Vagina (tissue), 2 donors: Measurements from ENCODE around the gene GABBR2.

Experiments
- CTCF ChIP-seq, 3 experiments: fragments of 450-650 bp in 2 of 3; fragments of 200-600 bp in 1 of 3; sonication (generic) in 1 of 3; IDR thresholded peaks; one replicate each; pipeline ENCODE4 v1.5.1; 2017 to 2019; ENCODE audit warnings: antibody characterized with exemption in 3 of 3, mild to moderate bottlenecking in 2 of 3, moderate library complexity in 2 of 3
- POLR2A ChIP-seq, 2 donors: fragments of 450-650 bp; IDR thresholded peaks; one replicate each; pipeline ENCODE4 v1.6.1; 2017; ENCODE audit warnings: antibody characterized with exemption in 2 of 2, mild to moderate bottlenecking in 2 of 2, moderate library complexity in 2 of 2

GRCh38 chr9:98284754-98285153 lies 424.0 kb downstream of the GABBR2 start:
- no peak for TF ChIP-seq CTCF (IDR thresholded peaks at IDR 0.05)
- no peak for TF ChIP-seq POLR2A (IDR thresholded peaks at IDR 0.05)
